Inferior parietal cortex (tissue), 1 donor: ENCODE measurements around the gene LMO1.

Experiments
- DNase-seq: peaks from one replicate; pipeline ENCODE4 v3.0.0-alpha.2; 2016; ENCODE audit errors: extremely low spot score

The LMO1 gene

DNA sequence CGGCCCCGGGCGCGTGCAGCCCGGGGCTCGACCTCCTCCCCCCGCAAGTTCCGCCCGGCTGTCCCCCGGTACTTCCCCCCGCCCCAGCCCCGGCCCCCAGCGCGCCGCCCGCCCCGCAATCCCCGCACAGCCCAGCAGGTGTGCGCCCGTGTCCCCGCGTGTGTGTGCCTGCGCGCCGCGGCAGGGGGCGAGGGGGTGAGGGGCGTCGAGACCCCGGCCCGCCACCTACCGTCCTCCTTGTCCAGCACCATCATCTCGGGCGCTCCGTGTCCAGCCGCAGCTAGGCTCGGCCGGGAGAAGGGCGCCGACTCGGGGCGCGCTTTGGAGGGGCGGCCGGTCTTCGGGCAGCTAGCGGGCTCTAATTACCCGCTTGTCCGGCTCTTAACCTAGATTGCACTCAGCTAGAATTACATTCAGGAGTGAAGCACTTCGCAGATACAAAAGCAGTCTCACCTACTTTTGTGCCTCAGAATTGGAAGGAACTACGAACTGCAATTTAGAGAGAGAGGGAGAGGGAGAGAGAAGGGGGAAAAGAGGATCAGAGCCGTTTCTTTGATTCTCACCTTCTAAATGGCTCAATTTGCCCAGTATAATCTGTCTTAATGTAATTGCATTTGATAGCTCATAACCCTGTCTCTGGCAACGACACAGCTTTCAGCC is 439 bp downstream of the LMO1 start:
- DNase-seq, result no peak

DNA sequence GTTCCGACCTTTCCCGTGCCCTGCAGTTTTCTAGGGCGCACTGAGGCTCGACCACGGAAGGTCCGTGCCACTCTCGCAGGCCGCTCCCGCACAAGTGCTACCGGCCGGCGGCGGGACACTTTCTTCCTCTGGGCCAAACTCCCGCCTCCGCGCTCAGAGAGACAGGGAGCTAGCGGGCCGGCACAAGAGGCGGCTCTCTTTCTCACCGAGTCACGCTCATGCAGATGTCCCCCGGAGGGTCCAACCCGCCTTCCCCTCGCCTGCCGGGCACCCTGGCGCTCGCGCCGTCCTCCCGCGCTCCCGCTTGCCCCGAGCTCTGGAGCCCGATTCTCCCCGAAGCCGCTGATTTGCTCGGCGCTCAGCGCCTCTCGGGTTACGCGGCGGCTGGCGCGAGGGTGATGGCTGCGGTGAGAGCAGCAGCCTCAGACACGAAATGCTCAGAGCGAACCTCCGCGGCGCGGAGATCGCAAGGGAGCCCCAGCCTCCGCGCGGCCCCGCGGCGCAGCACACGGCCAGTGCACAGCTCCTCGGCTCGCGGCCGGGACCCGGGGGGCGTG is 1.0 kb downstream of the LMO1 start:
- DNase-seq, result peak; percentile 12

- DNase-seq, result no peak
These were observed 1.6 kb downstream of the LMO1 start for GRCh38 chr11:8261921-8262551.

DNA sequence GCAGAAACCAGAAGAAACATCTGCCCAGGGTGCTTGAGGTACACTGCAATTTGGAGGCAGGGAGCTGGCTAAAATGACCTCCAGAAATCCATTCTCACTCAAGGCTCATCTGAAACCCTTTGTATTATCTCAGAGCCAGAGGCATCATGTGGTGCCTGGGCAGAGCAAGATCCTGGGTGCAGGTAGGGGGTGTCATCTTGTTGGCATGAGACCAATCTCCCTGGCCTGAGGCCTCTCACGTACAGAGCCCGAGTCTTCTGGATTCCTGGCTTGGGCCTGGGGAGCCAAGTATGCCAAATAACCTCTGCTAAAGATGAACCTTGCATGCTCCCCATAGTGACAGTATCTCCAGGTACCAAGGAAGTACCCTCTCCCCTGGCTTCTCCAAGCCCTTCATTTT is 2.4 kb downstream of the LMO1 start:
- DNase-seq, result no peak

DNA sequence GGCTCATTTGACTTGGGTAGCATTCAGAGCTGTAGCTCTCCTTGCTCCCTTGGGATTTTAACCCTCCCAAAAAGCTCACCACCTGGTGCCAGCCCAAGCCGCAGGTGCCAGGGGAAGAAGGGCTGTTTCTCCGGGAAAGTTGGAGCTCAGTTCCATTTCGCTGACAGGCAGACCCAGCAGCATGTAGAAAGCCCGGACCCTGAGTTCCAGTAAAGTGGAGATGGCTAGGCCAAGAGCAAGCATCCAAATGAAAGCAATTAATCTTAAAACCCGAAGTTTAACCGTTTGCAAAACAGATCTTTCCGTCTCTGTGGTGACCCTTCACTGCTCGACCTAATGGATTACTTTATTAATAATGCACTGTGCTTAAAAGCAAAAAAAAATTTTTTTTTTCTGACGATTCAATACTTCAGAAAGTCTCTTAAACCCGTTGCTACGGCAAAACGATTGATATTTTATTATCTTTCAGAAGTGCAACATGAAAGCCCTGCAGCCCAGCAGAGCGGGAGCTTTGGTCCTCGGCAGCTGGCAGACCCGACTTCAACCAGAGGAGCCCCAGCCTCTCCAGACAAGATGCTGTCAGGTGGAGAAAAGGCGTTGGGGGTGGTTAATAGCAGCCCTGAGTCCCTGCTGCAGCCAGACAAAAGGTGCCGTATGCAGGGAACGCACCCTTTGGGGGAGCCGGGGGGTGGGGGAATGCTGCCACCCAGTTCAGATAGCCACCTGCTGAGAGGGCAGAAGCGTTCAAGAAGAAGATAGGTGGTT is 3.3 kb downstream of the LMO1 start:
- DNase-seq, result no peak

- DNase-seq, result no peak
These were observed 4.2 kb downstream of the LMO1 start for GRCh38 chr11:8259306-8259959.

DNA sequence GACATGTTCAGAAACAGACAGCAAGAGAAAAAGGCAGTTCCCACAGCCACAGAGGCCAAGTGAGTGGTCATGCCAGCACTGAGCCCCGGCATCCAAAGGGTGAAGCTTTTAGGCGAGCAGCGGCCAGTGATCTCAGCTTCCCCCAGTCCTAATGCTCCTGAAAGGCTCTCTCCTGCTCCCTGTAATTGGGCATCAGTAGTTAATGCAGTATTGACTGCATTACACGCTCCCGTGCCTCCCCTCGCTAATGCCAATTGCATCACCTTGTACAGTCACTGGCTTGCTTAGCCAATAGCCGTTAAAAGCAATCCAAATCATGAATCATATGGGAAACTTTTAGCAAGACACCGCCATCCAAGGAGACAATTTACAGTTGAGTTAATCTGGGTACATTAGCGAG is 4.9 kb downstream of the LMO1 start:
- no peak for DNase-seq

- no peak for DNase-seq
These were observed 5.4 kb downstream of the LMO1 start for GRCh38 chr11:8258289-8258688.

DNA sequence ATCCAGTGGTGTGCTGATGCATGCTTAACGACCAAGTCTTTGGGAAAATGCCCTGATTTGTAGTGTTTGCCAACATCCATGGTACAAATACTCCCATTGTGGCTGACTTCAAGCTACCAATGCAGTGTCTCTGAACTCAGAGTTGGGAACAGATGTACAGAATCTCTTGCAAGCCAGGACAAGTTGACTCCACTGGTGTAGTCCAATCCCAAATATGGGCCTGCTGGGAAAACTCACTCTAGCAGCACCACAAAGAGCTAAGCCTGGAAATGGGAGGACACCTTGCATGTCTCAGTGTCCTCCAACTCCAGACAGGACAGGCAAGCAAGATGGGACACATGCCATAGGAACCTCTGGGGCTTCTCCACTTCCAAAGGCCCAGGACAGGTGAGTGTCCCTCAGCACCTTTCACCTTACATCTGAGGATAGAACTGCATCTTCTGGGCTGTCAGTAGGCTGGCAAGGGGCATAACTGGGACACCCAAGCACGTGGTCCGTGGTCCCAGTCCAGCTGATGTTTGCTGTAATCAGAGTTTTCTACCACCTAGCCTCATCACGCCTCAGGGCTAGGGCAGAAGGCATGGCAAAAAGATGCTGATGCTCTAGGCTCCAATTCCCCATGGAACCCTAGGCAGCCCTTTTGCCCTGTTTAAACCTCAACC is 6.5 kb downstream of the LMO1 start:
- DNase-seq, result peak; percentile 56

- DNase-seq, result no peak
These were observed 7.2 kb downstream of the LMO1 start for GRCh38 chr11:8256271-8257002.

DNA sequence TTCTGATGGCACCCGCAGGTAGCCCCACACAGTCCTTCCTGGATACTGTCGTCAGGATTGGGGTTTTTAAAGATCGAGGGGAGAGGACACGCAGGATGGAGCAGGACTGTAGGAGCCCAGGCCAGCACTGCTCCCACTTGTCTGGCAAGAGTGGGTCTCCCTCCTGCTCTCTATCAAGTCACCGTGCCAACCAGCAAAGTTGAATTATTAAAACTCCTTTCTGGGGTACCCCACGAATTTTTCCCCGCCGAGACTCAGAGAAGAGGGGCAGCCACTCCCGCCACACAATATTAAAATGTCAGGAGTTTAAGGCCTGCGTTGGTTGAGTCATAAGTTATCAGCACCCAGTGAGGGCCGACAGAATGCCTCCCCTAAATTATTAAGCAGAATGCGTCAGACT is 10.1 kb downstream of the LMO1 start:
- no peak for DNase-seq

DNA sequence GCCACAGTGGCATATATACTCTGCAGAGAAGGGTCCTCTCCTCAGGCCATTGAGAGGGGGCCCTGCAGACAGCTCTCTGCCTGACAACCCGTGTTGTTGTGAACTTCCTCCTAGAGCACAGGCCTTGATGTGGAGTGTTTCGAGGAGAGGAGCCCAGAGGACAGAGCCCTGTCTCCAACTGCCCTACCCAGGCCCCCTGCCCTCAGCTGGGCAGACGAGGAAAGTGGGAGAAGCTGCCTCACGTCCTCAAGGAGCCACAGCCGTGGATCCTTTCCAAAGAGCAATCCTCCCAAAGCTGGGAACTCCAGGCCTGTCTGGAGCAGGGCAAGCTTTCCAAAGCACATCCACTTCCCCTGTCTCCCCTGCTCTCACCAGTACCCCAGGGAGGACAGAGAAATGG is 10.7 kb downstream of the LMO1 start:
- no peak for DNase-seq

DNA sequence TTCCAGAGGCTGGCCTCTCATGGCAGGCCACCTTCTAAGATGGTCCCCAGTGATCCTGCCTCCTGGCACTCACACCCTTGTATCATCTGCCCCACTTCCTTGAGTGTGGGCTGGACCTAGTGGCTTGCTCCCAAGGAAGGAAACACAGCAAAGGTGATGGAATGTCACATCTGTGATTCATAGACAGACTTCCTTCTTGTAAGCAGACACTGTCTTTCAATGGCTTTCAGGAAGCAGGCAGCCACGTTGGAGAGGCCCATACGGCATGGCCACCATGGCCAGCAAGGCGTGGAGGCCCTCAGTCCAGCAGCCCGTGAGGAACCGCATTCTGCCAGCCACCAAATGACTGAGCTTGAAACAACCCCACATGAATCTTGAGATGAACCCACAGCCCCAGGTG is 11.3 kb downstream of the LMO1 start:
- DNase-seq, result no peak

DNA sequence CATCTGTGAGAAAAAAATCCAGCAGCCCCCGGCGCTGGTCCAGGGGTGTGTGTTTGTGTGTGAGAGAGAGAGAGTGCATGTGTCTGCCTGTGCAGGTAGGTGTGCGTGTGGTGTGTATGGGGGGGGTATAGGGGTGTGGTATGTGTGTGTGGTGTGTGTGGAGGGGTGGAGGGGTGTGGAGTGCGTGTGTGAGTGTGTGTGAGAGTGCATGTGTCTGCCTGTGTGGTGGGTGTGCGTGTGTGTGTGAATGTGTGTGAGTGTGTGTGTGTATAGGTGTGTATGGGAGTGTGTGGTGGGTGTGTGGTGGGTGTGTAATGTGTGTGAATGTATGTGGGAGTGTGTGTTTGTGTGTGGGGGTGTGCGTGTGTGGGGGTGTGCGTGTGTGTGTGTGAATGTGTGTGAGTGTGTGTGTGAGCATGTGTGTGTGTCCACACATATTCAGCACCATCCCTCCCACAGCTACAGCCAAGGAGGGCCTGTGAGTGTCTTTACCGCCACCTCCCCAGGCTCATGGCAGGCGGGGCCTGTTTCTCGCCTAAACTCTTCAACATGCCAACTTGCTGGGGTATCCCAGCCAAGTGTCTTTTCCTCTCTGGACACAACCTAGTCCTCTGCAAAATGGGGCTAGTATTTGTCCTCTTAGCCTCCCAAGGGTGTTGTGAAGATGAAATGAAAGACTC is 11.9 kb downstream of the LMO1 start:
- no peak for DNase-seq

DNA sequence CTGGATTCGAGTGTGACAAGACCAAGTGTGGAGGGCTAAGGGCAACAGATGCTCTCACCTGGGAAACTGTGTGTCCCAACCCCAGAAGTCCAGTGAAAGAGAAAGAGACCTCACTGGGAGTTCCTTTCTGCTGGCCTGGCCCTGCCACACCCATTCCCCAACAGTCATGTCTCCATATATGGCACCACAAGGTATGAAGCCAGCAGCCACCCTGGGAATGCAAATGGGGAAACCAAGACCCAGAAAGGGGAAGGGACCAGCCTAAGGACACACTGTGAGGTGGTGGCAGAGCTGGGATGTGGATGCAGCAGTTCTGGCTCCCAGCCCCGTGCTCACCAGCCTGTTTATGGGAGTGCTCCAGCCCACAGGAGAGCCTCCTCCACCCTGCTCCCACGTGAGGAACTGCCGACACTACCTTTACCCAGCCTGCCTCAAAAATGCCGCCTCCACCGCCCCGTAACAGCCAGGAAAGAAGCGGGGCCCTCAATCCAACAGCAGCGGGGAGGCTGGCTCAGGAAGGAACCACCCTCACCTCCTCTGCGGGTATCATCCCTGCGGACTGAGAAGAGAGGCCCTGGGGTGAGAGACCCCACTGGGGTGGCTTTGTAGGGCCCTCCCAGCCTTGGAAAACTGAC is 12.6 kb downstream of the LMO1 start:
- no peak for DNase-seq

- DNase-seq, result no peak
These were observed 13.2 kb downstream of the LMO1 start for GRCh38 chr11:8250434-8250833.

DNA sequence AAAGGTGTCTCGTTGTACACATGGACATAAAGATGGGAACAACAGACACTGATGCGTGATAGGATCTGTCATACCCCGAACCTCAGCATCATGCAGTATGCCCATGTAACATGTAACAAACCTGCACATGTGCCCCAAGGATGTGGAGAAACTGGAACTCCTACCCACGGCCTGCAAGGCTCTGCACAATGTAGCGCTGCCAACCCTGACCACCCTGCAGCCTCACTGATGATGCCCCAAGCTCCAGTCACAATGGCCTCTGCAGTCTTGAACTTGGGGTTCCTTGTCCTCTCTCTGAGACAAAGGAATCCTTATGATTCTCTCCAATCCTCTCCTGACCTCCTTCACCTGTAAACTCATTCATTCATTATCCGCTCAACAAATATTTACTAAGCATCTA is 14.2 kb downstream of the LMO1 start:
- DNase-seq, result no peak

GRCh38 chr11:8248786-8249185 is 14.9 kb downstream of the LMO1 start:
- no peak for DNase-seq

DNA sequence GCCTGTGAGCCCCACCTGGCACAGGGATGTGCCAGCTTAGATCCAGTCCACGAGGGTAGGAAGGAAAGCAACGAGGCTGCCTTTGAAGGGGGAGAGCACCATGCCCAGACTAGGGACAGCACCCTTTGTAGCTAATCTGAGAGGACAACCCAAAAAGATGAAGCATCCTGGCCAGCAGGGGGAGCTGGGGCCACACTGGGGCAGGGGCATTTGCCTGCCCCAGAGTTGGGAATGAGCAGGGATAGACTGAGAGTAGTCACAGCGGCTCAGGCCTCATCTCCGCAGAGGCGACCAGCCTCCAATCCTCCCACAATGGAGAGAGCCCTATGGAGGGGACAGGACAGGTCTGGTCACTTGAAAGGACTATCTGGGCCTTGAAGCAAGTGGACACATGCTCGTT is 16.4 kb downstream of the LMO1 start:
- DNase-seq, result no peak

DNA sequence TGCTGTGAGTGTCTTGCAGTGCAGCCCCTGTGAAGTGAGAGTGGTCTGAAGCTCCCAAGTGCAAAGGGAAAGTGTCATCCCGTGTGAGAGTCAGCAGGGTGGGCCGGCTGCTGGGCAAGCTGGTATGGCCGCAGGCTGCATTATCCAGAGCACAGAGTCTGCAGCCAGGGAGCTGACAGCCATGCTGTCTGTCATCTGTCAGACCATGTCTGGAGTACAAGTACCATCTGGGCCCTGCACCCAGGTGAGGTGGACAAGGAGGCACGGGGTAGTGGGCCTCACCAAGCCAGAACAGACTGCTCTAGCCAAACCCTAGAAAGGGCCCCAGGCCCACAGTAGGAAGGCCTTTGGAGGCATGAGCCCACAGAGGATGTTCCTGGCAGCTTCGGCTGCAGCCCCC is 20.2 kb downstream of the LMO1 start:
- DNase-seq, result no peak
